Immature natural killer cell (primary cell): ENCODE measurements around the gene IQCB1. TPM values are rescaled to one million over a fixed set of nuclear protein-coding genes. Genes with fewer than 3 reads are reported as not detected.
"Not testable (repeated sequence)": the region's sequence is repeated elsewhere in the genome, so short reads cannot be mapped to it uniquely, and the experiment has no call there.

ENCODE experiments used
- DNase-seq, 3 donors: peaks; one replicate each; pipeline ENCODE4 v3.0.0; 2022; ENCODE audit warnings: mixed read lengths in 1 of 3
- H3K27ac Mint-ChIP-seq, 6 donors: one replicate each; pipeline ENCODE4 v1.8.0; 2020; ENCODE audit warnings: mixed read lengths in 6 of 6, mild to moderate bottlenecking in 5 of 6, inconsistent platforms in 4 of 6, moderate library complexity in 3 of 6
- H3K27me3 Mint-ChIP-seq, 3 donors: one replicate each; pipeline ENCODE4 v1.8.0; 2020 to 2021; ENCODE audit warnings: low read depth in 3 of 3, mild to moderate bottlenecking in 3 of 3, mixed read lengths in 3 of 3, moderate library complexity in 3 of 3, inconsistent platforms in 1 of 3
- H3K36me3 Mint-ChIP-seq, 3 donors: one replicate each; pipeline ENCODE4 v1.8.0; 2020; ENCODE audit warnings: mixed read lengths in 3 of 3, inconsistent platforms in 2 of 3, mild to moderate bottlenecking in 2 of 3
- H3K4me1 Mint-ChIP-seq, 2 donors: one replicate each; pipeline ENCODE4 v1.8.0; 2020; ENCODE audit warnings: inconsistent platforms in 2 of 2, mild to moderate bottlenecking in 2 of 2, mixed read lengths in 2 of 2, moderate library complexity in 1 of 2
- H3K4me3 Mint-ChIP-seq, 5 donors: one replicate each; pipeline ENCODE4 v1.8.0; 2020; ENCODE audit warnings: mild to moderate bottlenecking in 5 of 5, mixed read lengths in 5 of 5, inconsistent platforms in 3 of 5, moderate library complexity in 3 of 5
- H3K9me3 Mint-ChIP-seq, 6 donors: one replicate each; pipeline ENCODE4 v1.8.0; 2020; ENCODE audit warnings: mild to moderate bottlenecking in 6 of 6, mixed read lengths in 6 of 6, inconsistent platforms in 4 of 6, moderate library complexity in 3 of 6
- polyA plus RNA-seq, 3 donors: library from polyadenylated mRNA; unstranded; fragments of 300-500 nt; fragmentation: Illumina TruSeq; gene quantifications; one replicate each; pipeline ENCODE4 v1.2.3, GENCODE V29; 2021

IQCB1 gene, protein sequence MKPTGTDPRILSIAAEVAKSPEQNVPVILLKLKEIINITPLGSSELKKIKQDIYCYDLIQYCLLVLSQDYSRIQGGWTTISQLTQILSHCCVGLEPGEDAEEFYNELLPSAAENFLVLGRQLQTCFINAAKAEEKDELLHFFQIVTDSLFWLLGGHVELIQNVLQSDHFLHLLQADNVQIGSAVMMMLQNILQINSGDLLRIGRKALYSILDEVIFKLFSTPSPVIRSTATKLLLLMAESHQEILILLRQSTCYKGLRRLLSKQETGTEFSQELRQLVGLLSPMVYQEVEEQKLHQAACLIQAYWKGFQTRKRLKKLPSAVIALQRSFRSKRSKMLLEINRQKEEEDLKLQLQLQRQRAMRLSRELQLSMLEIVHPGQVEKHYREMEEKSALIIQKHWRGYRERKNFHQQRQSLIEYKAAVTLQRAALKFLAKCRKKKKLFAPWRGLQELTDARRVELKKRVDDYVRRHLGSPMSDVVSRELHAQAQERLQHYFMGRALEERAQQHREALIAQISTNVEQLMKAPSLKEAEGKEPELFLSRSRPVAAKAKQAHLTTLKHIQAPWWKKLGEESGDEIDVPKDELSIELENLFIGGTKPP
- polyA plus RNA-seq: 10 to 100 TPM; 10.8 to 17.4 (median 11.5) TPM

- peak; percentile 94 to 97 (median 95) for DNase-seq
- peaks cover 0 to 9% (median 9%) of the 10 kb centered on the region in 3 donors for H3K36me3 Mint-ChIP-seq
- peaks cover 0 to 6% (median 3%) of the 10 kb centered on the region in 3 donors for H3K27me3 Mint-ChIP-seq
- peaks cover 39 to 63% of the 10 kb centered on the region in 2 donors for H3K4me1 Mint-ChIP-seq
- H3K27ac Mint-ChIP-seq: peak within 1 kb of the TSS; percentile 75 to 94 (median 86)
- no peaks in the 10 kb centered on the region for H3K9me3 Mint-ChIP-seq
- peak within 1 kb of the TSS; percentile 84 to 98 (median 88) for H3K4me3 Mint-ChIP-seq
Observed at GRCh38 chr3:121834671-121835464, at the start of gene IQCB1, which contains the start of gene EAF2. IQCB1 (minus strand) TSS chr3:121835060; CDS start chr3:121828960, 6,100 bp downstream. EAF2 (plus strand) TSS chr3:121835209; CDS start chr3:121835286, 77 bp downstream.

GRCh38 chr3:121883507-121883906 is 48.6 kb upstream of the IQCB1 start:
- Mint-ChIP-seq H3K27me3 (no peaks in the 10 kb centered on the region), H3K4me1 (no peaks in the 10 kb centered on the region), H3K4me3 (no peak overlapping the region), H3K27ac (no peak overlapping the region), H3K9me3 (no peaks in the 10 kb centered on the region), H3K36me3 (peaks cover 0 to 14% (median 3%) of the 10 kb centered on the region in 3 donors)
- DNase-seq: no peak

DNA sequence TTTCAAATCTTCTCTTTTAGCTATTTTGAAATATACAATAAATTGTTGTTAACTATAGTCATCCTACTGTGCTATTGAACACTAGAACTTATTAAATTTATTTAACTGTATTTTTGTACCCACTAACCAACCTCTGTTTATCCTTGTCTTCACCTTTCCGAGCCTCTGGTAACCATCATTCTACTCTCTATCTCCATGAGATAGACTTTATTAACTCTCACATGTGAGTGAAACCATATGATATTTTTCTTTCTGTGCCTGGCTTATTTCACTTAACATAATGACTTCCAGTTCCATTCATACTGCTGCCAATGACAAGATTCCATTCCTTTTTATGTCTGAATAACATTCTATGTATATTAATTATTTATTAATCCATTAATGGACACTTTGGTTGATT is 43.6 kb upstream of the IQCB1 start:
- Mint-ChIP-seq H3K4me3 (no peak overlapping the region), H3K27me3 (no peaks in the 10 kb centered on the region), H3K4me1 (no peaks in the 10 kb centered on the region), H3K9me3 (no peaks in the 10 kb centered on the region), H3K36me3 (peaks cover under 1 to 10% (median 4%) of the 10 kb centered on the region in 3 donors), H3K27ac (no peak overlapping the region)
- DNase-seq: no peak

- H3K27ac Mint-ChIP-seq: no peak overlapping the region
- no peak overlapping the region for H3K4me3 Mint-ChIP-seq
- H3K36me3 Mint-ChIP-seq: peaks cover 5 to 13% (median 13%) of the 10 kb centered on the region in 3 donors
- H3K4me1 Mint-ChIP-seq: no peaks in the 10 kb centered on the region
- H3K9me3 Mint-ChIP-seq: no peaks in the 10 kb centered on the region
- DNase-seq: no peak
- peaks cover 0 to 2% (median 0%) of the 10 kb centered on the region in 3 donors for H3K27me3 Mint-ChIP-seq
Observed at GRCh38 chr3:121871430-121871829, 36.6 kb upstream of the IQCB1 start.

DNA sequence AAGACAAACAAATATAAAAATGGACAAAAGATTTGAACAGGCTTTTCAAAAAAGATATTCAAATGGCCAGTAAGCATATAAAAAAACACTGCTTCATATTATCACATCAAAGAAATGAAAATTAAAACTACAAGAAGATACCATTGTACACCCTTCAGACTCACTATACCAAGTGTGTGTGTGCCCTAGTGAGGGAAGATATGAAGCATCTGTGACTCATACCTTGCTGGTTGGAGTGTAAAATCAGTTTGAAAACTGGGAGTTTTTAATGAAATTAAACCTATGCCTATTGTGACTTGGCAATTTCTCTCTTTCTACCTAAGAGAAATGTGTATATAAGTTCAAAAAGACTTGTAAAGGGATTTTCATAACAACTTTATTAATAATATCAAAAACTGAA is 35.9 kb upstream of the IQCB1 start:
- Mint-ChIP-seq H3K4me1 (no peaks in the 10 kb centered on the region), H3K27me3 (peaks cover 0 to 2% (median 0%) of the 10 kb centered on the region in 3 donors), H3K9me3 (no peaks in the 10 kb centered on the region), H3K27ac (no peak overlapping the region), H3K36me3 (peaks cover 5 to 16% (median 13%) of the 10 kb centered on the region in 3 donors), H3K4me3 (no peak overlapping the region)
- DNase-seq: no peak

GRCh38 chr3:121869736-121870135 is 34.9 kb upstream of the IQCB1 start:
- Mint-ChIP-seq H3K4me1 (no peaks in the 10 kb centered on the region), H3K4me3 (no peak overlapping the region), H3K36me3 (peaks cover 5 to 16% (median 13%) of the 10 kb centered on the region in 3 donors), H3K27ac (no peak overlapping the region), H3K27me3 (peaks cover 0 to 2% (median 0%) of the 10 kb centered on the region in 3 donors), H3K9me3 (no peaks in the 10 kb centered on the region)
- no peak for DNase-seq

DNA sequence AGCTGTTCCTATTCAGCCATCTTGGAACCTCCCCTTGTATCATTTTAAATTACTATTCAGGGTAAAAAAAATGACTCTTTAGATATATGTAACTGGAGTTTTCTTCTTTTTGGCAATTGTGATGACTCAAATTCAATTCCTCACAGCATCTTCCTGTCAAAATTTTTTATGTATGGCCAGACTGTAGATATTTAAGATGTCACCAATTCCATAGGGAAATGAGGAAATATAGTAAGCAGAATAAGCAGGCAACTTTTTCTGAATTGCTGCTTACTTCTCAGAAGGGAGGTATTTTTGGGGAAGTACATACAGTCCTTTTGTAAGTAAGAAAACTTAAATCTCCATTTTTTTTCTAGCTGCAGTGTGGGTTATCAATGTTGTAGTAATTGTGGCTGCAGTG is 28.9 kb upstream of the IQCB1 start:
- H3K4me1 Mint-ChIP-seq: no peaks in the 10 kb centered on the region
- no peak overlapping the region for H3K27ac Mint-ChIP-seq
- peaks cover 7 to 16% (median 11%) of the 10 kb centered on the region in 3 donors for H3K36me3 Mint-ChIP-seq
- H3K4me3 Mint-ChIP-seq: no peak overlapping the region
- DNase-seq: no peak
- H3K9me3 Mint-ChIP-seq: no peaks in the 10 kb centered on the region
- peaks cover 0 to 2% (median 0%) of the 10 kb centered on the region in 3 donors for H3K27me3 Mint-ChIP-seq

GRCh38 chr3:121863247-121863646 is 28.4 kb upstream of the IQCB1 start:
- peaks cover 7 to 21% (median 14%) of the 10 kb centered on the region in 3 donors for H3K36me3 Mint-ChIP-seq
- not testable (repeated sequence) for H3K4me3 Mint-ChIP-seq, DNase-seq, H3K27me3 Mint-ChIP-seq, H3K9me3 Mint-ChIP-seq, H3K27ac Mint-ChIP-seq, H3K4me1 Mint-ChIP-seq

- not testable (repeated sequence) for DNase-seq, H3K4me3 Mint-ChIP-seq, H3K4me1 Mint-ChIP-seq, H3K27me3 Mint-ChIP-seq, H3K9me3 Mint-ChIP-seq, H3K27ac Mint-ChIP-seq
- H3K36me3 Mint-ChIP-seq: peaks cover 3 to 30% (median 18%) of the 10 kb centered on the region in 3 donors
Observed at GRCh38 chr3:121857778-121858177, 22.9 kb upstream of the IQCB1 start.

DNA sequence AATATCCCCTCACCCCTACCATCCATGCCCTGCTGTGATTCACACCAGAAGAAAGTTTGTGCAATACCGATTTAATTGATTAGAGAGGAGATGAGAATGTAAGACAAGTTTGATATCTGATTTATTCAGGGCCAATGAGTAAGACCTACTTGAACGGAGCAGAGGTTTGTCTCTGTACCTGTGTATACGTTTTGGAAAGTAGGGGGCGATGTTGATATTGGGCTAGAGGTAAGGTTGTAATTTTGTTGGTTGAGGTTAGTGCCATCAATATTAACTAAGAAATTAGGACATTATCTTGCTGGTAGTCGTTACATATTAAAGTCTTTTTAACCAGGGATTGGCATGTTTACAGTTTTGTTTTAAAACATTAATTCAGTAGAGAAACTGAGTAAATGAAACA is 20.7 kb upstream of the IQCB1 start:
- Mint-ChIP-seq H3K27me3 (no peaks in the 10 kb centered on the region), H3K36me3 (peaks cover 3 to 24% (median 17%) of the 10 kb centered on the region in 3 donors), H3K4me3 (no peak overlapping the region), H3K9me3 (peaks cover 0 to 1% (median 0%) of the 10 kb centered on the region in 6 donors), H3K4me1 (no peaks in the 10 kb centered on the region), H3K27ac (no peak overlapping the region)
- no peak for DNase-seq

- H3K27ac Mint-ChIP-seq: no peak overlapping the region
- no peaks in the 10 kb centered on the region for H3K27me3 Mint-ChIP-seq
- H3K36me3 Mint-ChIP-seq: peaks cover 0 to 10% (median 5%) of the 10 kb centered on the region in 3 donors
Observed at GRCh38 chr3:121852256-121852655, 17.4 kb upstream of the IQCB1 start.

GRCh38 chr3:121844892-121845291 is 10.0 kb upstream of the IQCB1 start:
- Mint-ChIP-seq H3K4me1 (no peaks in the 10 kb centered on the region), H3K27me3 (no peaks in the 10 kb centered on the region), H3K27ac (no peak overlapping the region), H3K36me3 (peaks cover 0 to 5% (median 0%) of the 10 kb centered on the region in 3 donors), H3K9me3 (no peaks in the 10 kb centered on the region), H3K4me3 (no peak overlapping the region)
- no peak for DNase-seq

More at GRCh38 chr3:121852256-121852655, 17.4 kb upstream of the IQCB1 start:
- Mint-ChIP-seq H3K4me3 (no peak overlapping the region), H3K4me1 (no peaks in the 10 kb centered on the region), H3K9me3 (no peaks in the 10 kb centered on the region)
- no peak for DNase-seq

DNA sequence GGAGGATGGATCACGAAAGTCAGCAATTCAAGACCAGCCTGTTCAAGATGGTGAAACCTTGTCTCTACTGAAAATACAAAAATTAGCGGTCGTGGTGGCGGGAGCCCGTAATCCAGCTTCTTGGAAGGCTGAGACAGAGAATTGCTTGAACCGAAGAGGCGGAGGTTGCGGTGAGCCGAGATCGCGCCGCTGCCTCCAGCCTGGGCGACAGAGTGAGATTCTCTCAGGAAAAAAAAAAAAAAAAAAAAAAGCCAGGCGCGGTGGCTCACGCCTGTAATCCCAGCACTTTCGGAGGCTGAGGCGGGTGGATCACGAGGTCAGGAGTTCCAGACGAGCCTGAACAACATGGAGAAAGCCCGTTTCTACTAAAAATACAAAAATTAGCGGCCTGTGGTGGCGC is 5.1 kb upstream of the IQCB1 start:
- Mint-ChIP-seq H3K4me1 (peaks cover 17 to 20% of the 10 kb centered on the region in 2 donors), H3K4me3 (no peak overlapping the region), H3K27me3 (peaks cover 0 to 4% (median 2%) of the 10 kb centered on the region in 3 donors), H3K9me3 (no peaks in the 10 kb centered on the region), H3K36me3 (peaks cover 0 to 4% (median 0%) of the 10 kb centered on the region in 3 donors), H3K27ac (no peak overlapping the region)
- no peak for DNase-seq
